Esophagus muscularis mucosa (tissue), 4 donors: ENCODE measurements around the gene PPFIA3. TPM values are rescaled to one million over a fixed set of nuclear protein-coding genes. Genes with fewer than 3 reads are reported as not detected.

Experiments
- DNase-seq: peaks from one replicate; pipeline ENCODE4 v3.0.0-alpha.2; 2017; ENCODE audit errors: extremely low spot score
- H3K27ac ChIP-seq, 4 donors: fragments of 200-600 bp; sonication (generic); replicated peaks in 1 of 4; 1 replicate in 3 of 4; 2 replicates in 1 of 4; pipeline ENCODE4 v1.5.1; 2016 to 2019; ENCODE audit warnings: mild to moderate bottlenecking in 1 of 4
- H3K27me3 ChIP-seq, 4 donors: fragments of 200-600 bp; sonication (generic); one replicate each; pipeline versions ENCODE4 v1.5.1 to v1.6.0; 2016 to 2019
- H3K36me3 ChIP-seq, 4 donors: fragments of 200-600 bp; sonication (generic); one replicate each; pipeline ENCODE4 v1.5.1; 2016 to 2019
- H3K4me1 ChIP-seq, 4 donors: fragments of 200-600 bp; sonication (generic); one replicate each; pipeline ENCODE4 v1.5.1; 2016 to 2019
- H3K4me3 ChIP-seq, 4 donors: fragments of 200-600 bp; sonication (generic); 1 replicate in 2 of 4; 2 replicates in 2 of 4; pipeline ENCODE4 v1.5.1; 2016 to 2019; ENCODE audit warnings: mild to moderate bottlenecking in 4 of 4, moderate library complexity in 1 of 4
- H3K9me3 ChIP-seq, 4 donors: fragments of 200-600 bp; sonication (generic); 1 replicate in 3 of 4; 2 replicates in 1 of 4; pipeline ENCODE4 v1.5.1; 2016 to 2019
- EP300 ChIP-seq: sonication (generic); formaldehyde crosslinking; IDR thresholded peaks from one replicate; pipeline ENCODE4 v1.6.1; 2017; ENCODE audit warnings: antibody characterized with exemption
- POLR2A ChIP-seq: fragments of 450-650 bp; IDR thresholded peaks from one replicate; pipeline ENCODE4 v1.6.1; 2017; ENCODE audit warnings: antibody characterized with exemption, moderate library complexity, mild to moderate bottlenecking, low read depth
- POLR2AphosphoS5 ChIP-seq, 2 donors: sonication (generic); formaldehyde crosslinking; IDR thresholded peaks; one replicate each; pipeline ENCODE4 v1.6.1; 2017; ENCODE audit warnings: antibody characterized with exemption in 2 of 2
- WGBS: methylation state at CpG from one replicate; pipeline ENCODE4 v1.1.5; 2018; 5-methylcytosine and 5-hydroxymethylcytosine counted together
- intact Hi-C: fragments of 100-400 bp; cut with DNase I; formaldehyde crosslinking; loops from one replicate; pipeline ENCODE4 v1.15.1; 2023
- total RNA-seq, 4 donors: library from RNA; depleted of rRNA; stranded (reverse); fragments of >200 nt; gene quantifications; one replicate each; pipeline versions ENCODE4 v1.1.0 to v1.2.1, GENCODE V29; 2016
- TF ChIP-seq, protein P1 (sequence below), 3 experiments: fragments of 200-600 bp in 2 of 3; fragments of 450-650 bp in 1 of 3; sonication (generic) in 2 of 3; IDR thresholded peaks; one replicate each; pipeline ENCODE4 v1.5.1; 2017 to 2019; ENCODE audit warnings: antibody characterized with exemption in 3 of 3, mild to moderate bottlenecking in 2 of 3, moderate library complexity in 1 of 3

PPFIA3 gene
- total RNA-seq, 4 donors from 2014 or later: 3.3 to 8.4 (median 5.3) TPM

DNA sequence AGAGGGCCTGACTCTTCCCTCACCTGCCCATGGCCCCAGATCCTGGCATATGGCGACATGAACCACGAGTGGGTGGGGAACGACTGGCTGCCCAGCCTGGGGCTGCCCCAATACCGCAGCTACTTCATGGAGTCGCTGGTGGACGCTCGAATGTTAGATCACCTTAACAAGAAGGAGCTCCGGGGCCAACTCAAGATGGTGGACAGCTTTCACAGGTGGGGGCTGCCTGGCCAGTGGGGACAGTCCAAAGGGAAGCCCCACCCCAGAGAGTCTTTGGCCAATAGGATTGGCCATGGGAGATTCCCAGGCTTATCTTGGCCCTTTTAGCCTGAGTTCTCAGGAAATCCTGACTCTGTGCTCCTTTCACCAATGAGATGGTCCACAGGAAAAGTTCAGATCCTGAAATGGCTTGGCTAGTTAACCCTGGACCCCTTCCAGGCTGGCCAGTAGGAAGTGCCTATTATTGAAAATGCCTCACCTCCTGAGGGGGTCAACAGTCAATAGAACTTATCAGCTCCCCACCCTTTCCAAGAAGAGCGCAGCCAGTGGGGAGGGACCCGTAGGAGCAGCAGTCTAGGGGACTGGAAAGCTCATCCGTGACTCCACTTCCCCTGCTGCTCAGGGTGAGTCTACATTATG, 28.8 kb downstream of the PPFIA3 start:
- no peaks in the 10 kb centered on the region for H3K27me3 ChIP-seq
- no peaks in the 10 kb centered on the region for H3K9me3 ChIP-seq
- H3K27ac ChIP-seq: peak overlapping the region; percentile 65 to 87 (median 84)
- 52% methylated on average over 2 of the region's 11 CpGs for WGBS
- no peaks in the 10 kb centered on the region for H3K36me3 ChIP-seq
- H3K4me1 ChIP-seq: peaks cover 34 to 58% (median 55%) of the 10 kb centered on the region in 4 donors
- peak; percentile 33 to 40 for TF ChIP-seq POLR2AphosphoS5 (IDR thresholded peaks at IDR 0.05)
- TF ChIP-seq, protein P1, sequence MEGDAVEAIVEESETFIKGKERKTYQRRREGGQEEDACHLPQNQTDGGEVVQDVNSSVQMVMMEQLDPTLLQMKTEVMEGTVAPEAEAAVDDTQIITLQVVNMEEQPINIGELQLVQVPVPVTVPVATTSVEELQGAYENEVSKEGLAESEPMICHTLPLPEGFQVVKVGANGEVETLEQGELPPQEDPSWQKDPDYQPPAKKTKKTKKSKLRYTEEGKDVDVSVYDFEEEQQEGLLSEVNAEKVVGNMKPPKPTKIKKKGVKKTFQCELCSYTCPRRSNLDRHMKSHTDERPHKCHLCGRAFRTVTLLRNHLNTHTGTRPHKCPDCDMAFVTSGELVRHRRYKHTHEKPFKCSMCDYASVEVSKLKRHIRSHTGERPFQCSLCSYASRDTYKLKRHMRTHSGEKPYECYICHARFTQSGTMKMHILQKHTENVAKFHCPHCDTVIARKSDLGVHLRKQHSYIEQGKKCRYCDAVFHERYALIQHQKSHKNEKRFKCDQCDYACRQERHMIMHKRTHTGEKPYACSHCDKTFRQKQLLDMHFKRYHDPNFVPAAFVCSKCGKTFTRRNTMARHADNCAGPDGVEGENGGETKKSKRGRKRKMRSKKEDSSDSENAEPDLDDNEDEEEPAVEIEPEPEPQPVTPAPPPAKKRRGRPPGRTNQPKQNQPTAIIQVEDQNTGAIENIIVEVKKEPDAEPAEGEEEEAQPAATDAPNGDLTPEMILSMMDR (IDR thresholded peaks at IDR 0.05): no peak
- DNase-seq: no peak
- intact Hi-C loops: loop anchor here (5.0 kb wide), 2 partner anchors 36 to 51 kb away; partner anchors contain the start of gene LIN7B
- H3K4me3 ChIP-seq: peak overlapping the region; percentile 65 to 88 (median 70)

DNA sequence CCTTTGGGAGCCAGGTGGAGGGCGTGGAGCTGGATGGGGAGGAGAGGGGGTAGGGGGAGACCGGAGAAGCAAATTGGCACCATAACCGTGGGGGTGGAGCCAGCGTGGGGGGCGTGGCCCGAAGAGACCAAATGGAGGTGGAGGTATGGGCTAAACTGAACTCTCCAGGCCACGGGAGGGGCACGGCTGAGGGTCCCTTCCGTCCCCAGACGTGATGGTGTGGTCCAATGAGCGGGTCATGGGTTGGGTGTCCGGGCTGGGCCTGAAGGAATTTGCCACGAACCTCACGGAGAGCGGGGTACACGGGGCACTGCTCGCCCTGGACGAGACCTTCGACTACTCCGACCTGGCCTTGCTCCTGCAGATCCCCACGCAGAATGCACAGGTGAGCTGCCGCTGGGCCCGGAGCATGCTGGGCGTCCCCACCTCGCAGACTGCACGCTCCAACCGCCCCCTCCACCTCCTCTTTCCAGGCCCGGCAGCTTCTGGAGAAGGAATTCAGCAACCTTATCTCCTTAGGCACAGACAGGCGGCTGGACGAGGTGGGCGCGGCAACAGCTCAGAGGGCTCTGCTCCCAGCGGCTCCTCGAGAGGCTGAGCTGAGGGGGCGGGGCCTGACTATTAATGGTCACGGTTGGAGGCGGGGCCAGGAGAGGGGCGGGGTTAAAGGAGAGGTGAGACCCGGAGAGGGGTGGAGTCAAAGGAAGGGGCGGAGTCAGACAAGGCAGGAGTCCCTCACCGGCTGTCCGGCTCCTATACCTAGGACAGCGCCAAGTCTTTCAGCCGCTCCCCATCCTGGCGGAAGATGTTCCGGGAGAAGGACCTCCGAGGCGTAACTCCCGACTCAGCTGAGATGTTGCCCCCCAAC, 29.7 kb downstream of the PPFIA3 start:
- Histone ChIP-seq H3K4me3 (peak overlapping the region; percentile 65 to 88 (median 70)), H3K36me3 (no peaks in the 10 kb centered on the region), H3K27me3 (no peaks in the 10 kb centered on the region), H3K9me3 (no peaks in the 10 kb centered on the region), H3K4me1 (peaks cover 33 to 56% (median 53%) of the 10 kb centered on the region in 4 donors), H3K27ac (peak overlapping the region; percentile 80 to 87 (median 87))
- intact Hi-C loops: loop anchor here (5.0 kb wide), 2 partner anchors 37 to 52 kb away; partner anchors contain the start of gene LIN7B
- TF ChIP-seq POLR2A (peak; percentile 4), POLR2AphosphoS5 (IDR thresholded peaks at IDR 0.05) (peak; percentile 72 to 80)
- TF ChIP-seq, protein P1 (IDR thresholded peaks at IDR 0.05): no peak
- peak; percentile 99 for DNase-seq
- WGBS: 4% methylated on average over 22 of the region's 49 CpGs

DNA sequence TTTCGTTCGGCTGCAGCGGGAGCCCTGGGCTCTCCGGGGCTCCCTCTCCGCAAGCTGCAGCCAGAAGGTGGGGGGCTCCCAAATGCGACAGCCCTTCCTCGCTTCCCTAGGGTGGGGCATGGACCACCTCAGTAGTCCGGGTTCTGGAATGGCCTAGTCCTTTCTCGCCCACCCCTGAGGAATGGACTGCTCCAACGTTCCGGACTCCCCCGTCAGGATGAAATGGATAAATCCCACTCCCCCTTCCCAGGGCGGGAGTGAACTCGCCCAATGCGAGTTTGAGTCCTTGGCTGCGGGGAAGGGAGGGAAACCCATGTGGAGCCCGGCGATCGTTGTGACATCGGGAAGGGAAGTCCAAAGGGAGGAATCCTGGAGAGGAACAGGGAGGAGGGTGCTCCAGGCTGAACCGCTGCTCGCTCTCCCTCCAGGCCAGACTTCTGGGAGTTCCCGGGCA, 30.3 kb downstream of the PPFIA3 start:
- Histone ChIP-seq H3K4me3 (peak overlapping the region; percentile 65 to 88 (median 70)), H3K27ac (peak overlapping the region; percentile 80 to 87 (median 87)), H3K4me1 (peaks cover 33 to 56% (median 53%) of the 10 kb centered on the region in 4 donors), H3K27me3 (no peaks in the 10 kb centered on the region), H3K36me3 (no peaks in the 10 kb centered on the region), H3K9me3 (no peaks in the 10 kb centered on the region)
- WGBS: 2% methylated on average over 16 of the region's 23 CpGs
- TF ChIP-seq, protein P1 (IDR thresholded peaks at IDR 0.05): no peak
- TF ChIP-seq POLR2A (no peak), EP300 (no peak), POLR2AphosphoS5 (IDR thresholded peaks at IDR 0.05) (no peak)
- intact Hi-C loops: loop anchor here (5.0 kb wide), 3 partner anchors 37 to 52 kb away; partner anchors contain the start of gene LIN7B
- no peak for DNase-seq

DNA sequence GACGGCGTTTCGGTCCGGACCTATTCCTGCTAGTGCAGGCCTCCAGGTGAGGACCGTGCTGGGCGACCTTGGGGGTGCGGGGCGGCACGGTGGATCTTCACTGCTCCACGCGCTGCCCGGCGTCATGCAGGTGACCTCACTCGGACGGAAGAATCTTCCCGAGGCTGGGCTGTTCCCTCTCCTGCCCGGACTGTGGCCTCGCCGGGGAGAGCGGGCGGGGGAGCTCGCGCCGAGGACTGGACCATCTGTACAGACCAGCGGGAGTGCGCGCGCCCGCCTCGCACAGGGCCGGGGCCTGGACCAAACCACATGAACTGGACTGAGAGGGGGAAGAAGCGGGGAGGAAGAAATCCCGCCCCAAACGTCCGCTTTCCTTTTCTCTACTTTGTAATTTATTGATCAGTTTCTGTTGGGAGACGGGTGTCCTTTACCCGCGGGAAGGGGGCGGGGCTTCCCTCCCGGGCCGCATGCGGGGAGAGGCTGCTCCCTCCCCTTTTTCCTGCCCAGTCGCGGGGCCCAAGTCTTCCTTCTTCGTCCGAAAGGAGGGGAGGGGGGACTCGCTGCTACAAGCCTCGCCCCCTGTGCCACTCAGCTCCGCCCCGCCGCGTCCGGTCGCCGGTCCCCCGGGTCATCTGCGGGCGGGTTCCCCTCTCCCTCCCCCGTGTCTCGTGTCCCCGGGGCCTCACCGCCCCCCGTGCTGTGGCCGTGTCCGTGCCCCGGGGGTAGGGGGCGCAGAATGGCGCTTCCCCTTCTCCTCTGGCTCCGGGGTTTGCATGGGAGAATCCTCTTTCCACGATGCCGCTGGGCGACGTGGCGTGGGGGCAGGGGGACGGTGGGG, 31.0 kb downstream of the PPFIA3 start:
- no peak for TF ChIP-seq EP300
- peak; percentile 14 to 71 for TF ChIP-seq POLR2AphosphoS5 (IDR thresholded peaks at IDR 0.05)
- TF ChIP-seq, protein P1 (IDR thresholded peaks at IDR 0.05): peak in 1 of 3 experiments; percentile 18
- TF ChIP-seq POLR2A: no peak
- Histone ChIP-seq H3K36me3 (no peaks in the 10 kb centered on the region), H3K4me1 (peaks cover 33 to 52% (median 51%) of the 10 kb centered on the region in 4 donors), H3K4me3 (peak overlapping the region; percentile 65 to 88 (median 70)), H3K27me3 (no peaks in the 10 kb centered on the region), H3K9me3 (no peaks in the 10 kb centered on the region), H3K27ac (peak overlapping the region; percentile 80 to 87 (median 87))
- no peak for DNase-seq
- intact Hi-C loops: loop anchor here (5.0 kb wide), 1 partner anchor 47 kb away; no protein-coding TSS in a partner anchor
- WGBS: 2% methylated on average over 39 of the region's 75 CpGs
